ENCODE measurements around the gene LYRM4.

DNA sequence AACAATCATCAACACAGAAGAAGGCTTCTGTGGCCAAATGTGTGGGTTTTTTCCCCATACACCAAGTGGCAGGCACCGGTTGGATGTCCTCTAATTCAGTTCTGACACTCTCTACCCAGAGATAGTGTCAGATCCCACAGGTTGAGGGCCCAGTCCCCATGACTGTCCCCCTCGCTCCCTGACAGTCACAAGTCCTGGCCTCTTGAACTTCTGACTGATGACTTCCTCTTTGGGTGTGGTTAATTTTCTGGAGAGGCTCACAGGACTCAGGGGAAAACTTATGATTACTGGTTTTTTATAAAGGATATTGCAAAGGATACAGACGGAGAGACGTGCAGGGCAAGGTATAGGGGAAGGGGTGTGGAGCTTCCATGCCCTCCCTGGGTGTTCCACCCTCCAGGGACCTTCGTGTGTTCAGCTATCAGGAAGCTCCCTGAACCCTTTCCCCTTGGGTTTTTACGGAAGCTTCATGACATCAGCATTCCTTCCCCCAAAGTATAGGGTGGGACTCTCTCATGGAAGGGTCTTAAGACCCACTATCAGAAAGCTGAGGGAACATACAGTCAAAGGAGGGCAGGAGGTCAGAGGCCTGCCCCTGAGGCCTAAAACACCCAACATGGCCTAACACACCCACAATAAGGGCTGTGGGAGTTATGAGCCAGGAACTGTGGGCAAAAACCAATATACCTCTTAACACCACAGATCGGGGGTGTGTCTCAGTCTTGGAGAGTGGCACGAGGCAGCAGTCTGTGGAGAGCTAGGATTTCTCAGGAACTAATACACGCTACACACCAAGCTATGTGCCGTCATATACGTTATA lies 33.9 kb upstream of the LYRM4 start:
- no peak for TF ChIP-seq TAF1 (IDR thresholded peaks at IDR 0.05; ENCODE audit: borderline replicate concordance, insufficient read depth, low read length)
- TF ChIP-seq, protein P1, sequence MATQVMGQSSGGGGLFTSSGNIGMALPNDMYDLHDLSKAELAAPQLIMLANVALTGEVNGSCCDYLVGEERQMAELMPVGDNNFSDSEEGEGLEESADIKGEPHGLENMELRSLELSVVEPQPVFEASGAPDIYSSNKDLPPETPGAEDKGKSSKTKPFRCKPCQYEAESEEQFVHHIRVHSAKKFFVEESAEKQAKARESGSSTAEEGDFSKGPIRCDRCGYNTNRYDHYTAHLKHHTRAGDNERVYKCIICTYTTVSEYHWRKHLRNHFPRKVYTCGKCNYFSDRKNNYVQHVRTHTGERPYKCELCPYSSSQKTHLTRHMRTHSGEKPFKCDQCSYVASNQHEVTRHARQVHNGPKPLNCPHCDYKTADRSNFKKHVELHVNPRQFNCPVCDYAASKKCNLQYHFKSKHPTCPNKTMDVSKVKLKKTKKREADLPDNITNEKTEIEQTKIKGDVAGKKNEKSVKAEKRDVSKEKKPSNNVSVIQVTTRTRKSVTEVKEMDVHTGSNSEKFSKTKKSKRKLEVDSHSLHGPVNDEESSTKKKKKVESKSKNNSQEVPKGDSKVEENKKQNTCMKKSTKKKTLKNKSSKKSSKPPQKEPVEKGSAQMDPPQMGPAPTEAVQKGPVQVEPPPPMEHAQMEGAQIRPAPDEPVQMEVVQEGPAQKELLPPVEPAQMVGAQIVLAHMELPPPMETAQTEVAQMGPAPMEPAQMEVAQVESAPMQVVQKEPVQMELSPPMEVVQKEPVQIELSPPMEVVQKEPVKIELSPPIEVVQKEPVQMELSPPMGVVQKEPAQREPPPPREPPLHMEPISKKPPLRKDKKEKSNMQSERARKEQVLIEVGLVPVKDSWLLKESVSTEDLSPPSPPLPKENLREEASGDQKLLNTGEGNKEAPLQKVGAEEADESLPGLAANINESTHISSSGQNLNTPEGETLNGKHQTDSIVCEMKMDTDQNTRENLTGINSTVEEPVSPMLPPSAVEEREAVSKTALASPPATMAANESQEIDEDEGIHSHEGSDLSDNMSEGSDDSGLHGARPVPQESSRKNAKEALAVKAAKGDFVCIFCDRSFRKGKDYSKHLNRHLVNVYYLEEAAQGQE (IDR thresholded peaks at IDR 0.05; ENCODE audit: insufficient read depth in 1 of 2, low read depth in 2 of 2, low read length in 2 of 2), result no peak
- no peak for TF ChIP-seq POLR2AphosphoS5 (IDR thresholded peaks at IDR 0.05; ENCODE audit: low read depth, low read length)
